Peyer's patch (tissue), 4 donors: Measurements from ENCODE around the gene PPP1R14C. TPM values are rescaled to one million over a fixed set of nuclear protein-coding genes. Genes with fewer than 3 reads are reported as not detected.
A peak's percentile ranks its signal among the peaks of the same experiment; 100 is the strongest.

Experiments used
- DNase-seq, 3 donors: peaks; one replicate each; pipeline ENCODE4 v3.0.0-alpha.2; 2017 to 2019
- H3K27ac ChIP-seq, 4 donors: fragments of 200-600 bp; sonication (generic); one replicate each; pipeline ENCODE4 v1.5.1; 2016 to 2019
- H3K27me3 ChIP-seq, 2 donors: fragments of 200-600 bp; sonication (generic); one replicate each; pipeline ENCODE4 v1.5.1; 2019
- H3K36me3 ChIP-seq, 3 donors: fragments of 200-600 bp; sonication (generic); one replicate each; pipeline ENCODE4 v1.5.1; 2016 to 2019
- H3K4me1 ChIP-seq, 4 donors: fragments of 200-600 bp; sonication (generic); one replicate each; pipeline ENCODE4 v1.5.1; 2016 to 2019
- H3K4me3 ChIP-seq, 4 donors: fragments of 200-600 bp; sonication (generic); 1 replicate in 3 of 4; 2 replicates in 1 of 4; pipeline ENCODE4 v1.5.1; 2016 to 2019; ENCODE audit warnings: mild to moderate bottlenecking in 1 of 4
- H3K9me3 ChIP-seq, 4 donors: fragments of 200-600 bp; sonication (generic); one replicate each; pipeline ENCODE4 v1.5.1; 2016 to 2019; ENCODE audit warnings: mild to moderate bottlenecking in 1 of 4
- POLR2A ChIP-seq, 2 donors: fragments of 450-650 bp; IDR thresholded peaks; one replicate each; pipeline ENCODE4 v1.5.1; 2017; ENCODE audit warnings: antibody characterized with exemption in 2 of 2, mild to moderate bottlenecking in 2 of 2, moderate library complexity in 2 of 2
- total RNA-seq, 4 donors: library from RNA; depleted of rRNA; stranded (reverse); fragments of >200 nt; gene quantifications; one replicate each; pipeline ENCODE4 v1.1.0, GENCODE V29; 2016
- TF ChIP-seq, protein P1 (sequence below), 6 experiments: fragments of 450-650 bp in 4 of 6; fragments of 200-600 bp in 2 of 6; sonication (generic) in 1 of 6; IDR thresholded peaks; one replicate each; pipeline ENCODE4 v1.5.1; 2017 to 2019; ENCODE audit warnings: antibody characterized with exemption in 6 of 6, mild to moderate bottlenecking in 3 of 6, moderate library complexity in 1 of 6

The PPP1R14C gene
- total RNA-seq, 4 donors from 2014 or later: 4.4 to 21.2 (median 10.2) TPM

DNA sequence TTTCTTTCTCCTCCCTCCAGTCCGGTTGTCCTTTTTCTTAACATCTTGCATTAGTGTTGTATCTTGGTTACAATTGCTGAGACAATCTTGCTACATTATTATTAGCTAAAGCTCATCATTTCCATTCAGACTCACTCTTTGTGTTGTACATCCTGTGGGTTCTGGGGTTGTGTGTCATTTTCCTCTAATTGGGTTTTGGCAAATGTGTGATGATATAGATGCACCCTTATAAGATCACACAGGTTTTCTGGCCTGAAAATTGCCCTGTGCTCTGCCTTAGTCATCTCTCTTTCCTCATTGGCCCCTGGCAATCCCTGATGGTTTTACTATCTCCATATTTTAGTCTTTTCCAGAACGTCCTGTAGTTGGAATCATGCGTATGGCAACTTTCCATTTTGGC lies 60.1 kb downstream of the PPP1R14C start:
- TF ChIP-seq, protein P1, sequence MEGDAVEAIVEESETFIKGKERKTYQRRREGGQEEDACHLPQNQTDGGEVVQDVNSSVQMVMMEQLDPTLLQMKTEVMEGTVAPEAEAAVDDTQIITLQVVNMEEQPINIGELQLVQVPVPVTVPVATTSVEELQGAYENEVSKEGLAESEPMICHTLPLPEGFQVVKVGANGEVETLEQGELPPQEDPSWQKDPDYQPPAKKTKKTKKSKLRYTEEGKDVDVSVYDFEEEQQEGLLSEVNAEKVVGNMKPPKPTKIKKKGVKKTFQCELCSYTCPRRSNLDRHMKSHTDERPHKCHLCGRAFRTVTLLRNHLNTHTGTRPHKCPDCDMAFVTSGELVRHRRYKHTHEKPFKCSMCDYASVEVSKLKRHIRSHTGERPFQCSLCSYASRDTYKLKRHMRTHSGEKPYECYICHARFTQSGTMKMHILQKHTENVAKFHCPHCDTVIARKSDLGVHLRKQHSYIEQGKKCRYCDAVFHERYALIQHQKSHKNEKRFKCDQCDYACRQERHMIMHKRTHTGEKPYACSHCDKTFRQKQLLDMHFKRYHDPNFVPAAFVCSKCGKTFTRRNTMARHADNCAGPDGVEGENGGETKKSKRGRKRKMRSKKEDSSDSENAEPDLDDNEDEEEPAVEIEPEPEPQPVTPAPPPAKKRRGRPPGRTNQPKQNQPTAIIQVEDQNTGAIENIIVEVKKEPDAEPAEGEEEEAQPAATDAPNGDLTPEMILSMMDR (IDR thresholded peaks at IDR 0.05): no peak
- TF ChIP-seq POLR2A (IDR thresholded peaks at IDR 0.05): no peak
- H3K27ac ChIP-seq: peak overlapping the region in 3 of 4 donors; percentile 75 to 89 (median 89)

DNA sequence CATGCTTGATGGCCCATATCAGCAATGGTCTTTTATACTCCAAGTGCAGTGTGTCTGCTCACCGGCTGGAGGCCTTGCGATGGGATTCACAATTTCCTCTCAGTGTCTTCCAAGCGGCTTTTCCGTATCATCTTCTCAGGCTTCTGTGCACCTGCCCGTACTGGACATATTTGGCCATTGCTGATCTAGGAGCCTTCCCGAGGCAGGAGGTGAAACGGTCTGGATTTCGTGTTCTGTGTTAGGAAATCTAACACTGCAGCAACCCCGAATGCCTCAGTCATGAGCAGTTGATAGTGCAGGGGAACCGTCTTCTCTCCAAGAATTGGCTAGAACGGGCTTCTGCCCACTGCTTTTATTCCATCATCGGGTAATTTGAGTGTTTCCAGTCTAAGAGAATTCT lies 60.5 kb downstream of the PPP1R14C start:
- H3K4me3 ChIP-seq: no peak overlapping the region
- H3K36me3 ChIP-seq: no peaks in the 10 kb centered on the region
- H3K9me3 ChIP-seq: no peaks in the 10 kb centered on the region
- peaks cover 0 to 14% (median 3%) of the 10 kb centered on the region in 4 donors for H3K4me1 ChIP-seq
- no peaks in the 10 kb centered on the region for H3K27me3 ChIP-seq
- H3K27ac ChIP-seq: peak overlapping the region in 1 of 4 donors; percentile 89
- DNase-seq: no peak
- TF ChIP-seq, protein P1 (IDR thresholded peaks at IDR 0.05): no peak
- no peak for TF ChIP-seq POLR2A (IDR thresholded peaks at IDR 0.05)

More for the DNA sequence above, 60.1 kb downstream of the PPP1R14C start:
- DNase-seq: no peak
- peaks cover 0 to 14% (median 3%) of the 10 kb centered on the region in 4 donors for H3K4me1 ChIP-seq
- no peaks in the 10 kb centered on the region for H3K36me3 ChIP-seq
- no peaks in the 10 kb centered on the region for H3K9me3 ChIP-seq
- H3K27me3 ChIP-seq: no peaks in the 10 kb centered on the region
- no peak overlapping the region for H3K4me3 ChIP-seq

DNA sequence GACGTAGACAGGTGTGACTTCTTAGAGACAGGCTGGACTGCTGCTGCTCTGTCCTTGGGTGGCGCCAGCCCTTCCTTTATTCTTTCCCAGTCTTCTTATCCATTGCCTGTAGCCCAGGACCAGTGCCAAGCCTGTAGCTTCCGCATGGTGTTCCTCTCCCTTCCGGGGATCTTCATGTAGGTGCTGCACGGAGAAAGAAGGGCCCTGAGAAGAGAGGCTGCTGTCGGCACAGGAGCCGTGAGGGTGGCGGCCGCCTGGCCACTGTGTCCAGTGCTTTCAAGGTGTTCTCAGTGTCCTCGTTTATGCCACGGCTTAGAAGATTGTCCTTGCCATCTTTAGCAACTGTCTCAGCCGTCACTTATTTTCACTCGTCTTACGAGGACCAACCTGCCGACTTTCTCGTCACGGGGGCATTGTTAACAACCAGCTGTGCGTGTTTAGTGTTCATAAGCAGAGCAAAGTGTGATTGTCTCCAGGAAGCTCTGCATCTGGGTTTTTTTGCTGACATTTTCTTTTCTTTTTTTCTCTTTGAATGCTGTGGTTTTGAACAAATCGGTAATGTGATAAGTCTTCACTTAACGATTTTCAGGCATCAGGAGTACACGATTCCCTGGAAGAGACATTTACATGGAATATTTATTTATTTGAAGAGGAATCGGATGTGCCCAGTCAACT lies 61.2 kb downstream of the PPP1R14C start:
- Histone ChIP-seq H3K9me3 (no peaks in the 10 kb centered on the region), H3K27me3 (no peaks in the 10 kb centered on the region), H3K4me1 (peaks cover 0 to 14% (median 3%) of the 10 kb centered on the region in 4 donors), H3K36me3 (no peaks in the 10 kb centered on the region), H3K4me3 (no peak overlapping the region), H3K27ac (no peak overlapping the region)
- no peak for TF ChIP-seq POLR2A (IDR thresholded peaks at IDR 0.05)
- TF ChIP-seq, protein P1 (IDR thresholded peaks at IDR 0.05): no peak
- DNase-seq: no peak

DNA sequence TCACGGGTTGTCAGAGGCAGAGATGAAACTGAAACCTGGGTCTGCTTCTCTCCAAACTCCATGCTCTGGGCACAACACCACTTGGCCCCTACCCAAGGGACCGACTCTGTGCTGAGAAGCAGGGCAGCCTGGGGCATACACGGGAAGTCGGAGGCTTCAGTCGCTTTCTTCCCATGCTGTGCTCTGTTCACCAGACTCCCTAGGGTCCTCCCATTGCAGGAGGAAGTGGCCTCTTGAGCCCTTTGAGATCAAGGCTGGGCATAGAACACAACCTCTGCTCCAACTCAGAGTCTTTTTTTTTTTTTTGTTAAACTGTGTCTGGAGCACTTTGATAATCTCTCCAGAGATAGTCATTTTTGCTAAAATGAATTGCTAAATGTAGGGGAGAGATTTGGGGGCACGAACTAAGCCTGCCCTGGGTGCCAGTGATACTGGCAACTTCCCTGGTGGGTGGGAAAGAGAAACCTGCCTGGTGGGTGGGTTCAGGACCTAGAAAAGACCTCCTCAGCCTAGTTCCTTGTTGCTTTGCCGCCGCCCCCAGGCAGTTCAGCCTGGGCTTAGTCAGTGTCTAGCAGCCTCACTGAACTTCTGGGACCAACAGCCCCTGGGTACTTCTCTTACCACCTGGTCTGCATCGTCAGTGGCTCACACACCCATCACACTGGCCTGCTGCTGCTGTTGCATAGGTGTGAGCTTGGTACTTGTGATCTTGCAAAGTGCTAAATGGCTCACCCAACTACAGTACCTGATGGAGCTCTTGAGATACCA lies 62.0 kb downstream of the PPP1R14C start:
- no peak for TF ChIP-seq POLR2A (IDR thresholded peaks at IDR 0.05)
- TF ChIP-seq, protein P1 (IDR thresholded peaks at IDR 0.05): no peak
- no peak overlapping the region for H3K4me3 ChIP-seq
- H3K4me1 ChIP-seq: peaks cover 0 to 14% (median 3%) of the 10 kb centered on the region in 4 donors
- no peak for DNase-seq
- H3K27ac ChIP-seq: no peak overlapping the region
- no peaks in the 10 kb centered on the region for H3K9me3 ChIP-seq
- no peaks in the 10 kb centered on the region for H3K27me3 ChIP-seq
- no peaks in the 10 kb centered on the region for H3K36me3 ChIP-seq

DNA sequence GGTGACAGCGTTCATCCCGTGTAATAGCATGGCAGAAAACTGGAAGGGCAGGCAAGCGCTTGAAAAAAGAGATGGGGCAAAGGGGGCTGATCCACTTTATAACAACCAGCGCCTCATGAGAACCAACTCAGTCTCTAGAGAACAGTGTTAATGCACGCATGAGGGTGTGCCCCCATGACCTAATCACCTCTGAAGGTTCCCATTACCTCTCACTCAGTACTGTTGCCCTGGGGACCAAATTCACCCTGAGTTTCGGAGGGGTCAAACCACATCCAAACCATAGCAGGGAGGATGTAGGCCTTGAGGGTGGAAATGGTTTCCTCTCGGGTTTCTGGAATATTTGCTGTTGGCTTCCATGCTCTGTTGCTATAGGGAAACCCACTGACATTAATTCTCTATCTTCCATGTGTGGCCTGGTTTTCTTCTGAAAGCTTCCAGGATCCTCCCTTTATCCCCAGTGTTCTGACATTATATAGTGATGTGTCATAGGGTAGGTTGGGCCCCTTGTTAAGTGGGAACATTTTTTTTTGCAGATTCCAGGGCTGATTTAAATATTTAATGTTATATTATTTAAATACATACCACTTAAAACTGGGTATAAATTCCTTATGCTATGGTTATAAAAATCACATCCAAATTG lies 65.2 kb downstream of the PPP1R14C start:
- Histone ChIP-seq H3K27ac (no peak overlapping the region), H3K9me3 (no peaks in the 10 kb centered on the region), H3K4me3 (no peak overlapping the region), H3K36me3 (no peaks in the 10 kb centered on the region), H3K4me1 (peaks cover 0 to 4% (median 0%) of the 10 kb centered on the region in 4 donors), H3K27me3 (no peaks in the 10 kb centered on the region)
- TF ChIP-seq POLR2A (IDR thresholded peaks at IDR 0.05): no peak
- TF ChIP-seq, protein P1 (IDR thresholded peaks at IDR 0.05): no peak
- DNase-seq: no peak
